HepG2 (cell line): ENCODE results near the gene PIEZO1. TPM values are rescaled to one million over a fixed set of nuclear protein-coding genes. Genes with fewer than 3 reads are reported as not detected.

Experiments used
- ATAC-seq: fragments of 200-7000 bp; cut with Tn5 transposase; 3 replicates; pipeline ENCODE4 v1.9.1; 2020; ENCODE audit warnings: mild to moderate bottlenecking, moderate library complexity
- BruUV-seq: library from RNA; stranded (reverse); fragments of 400-500 nt; replicated peaks from 2 replicates; lab custom pipeline; 2021; lab: Mats Ljungman, UMichigan
- CTCF ChIA-PET: fragments of 300-600 bp; formaldehyde crosslinking; extraction: SDS; loops from one replicate; lab custom pipeline; 2021; ENCODE audit warnings: low total read pairs, inconsistent platforms, low intra/inter-chr PET ratio; lab: Yijun Ruan, JAX
- POLR2A ChIA-PET: fragments of 350-600 bp; sonication (Branson Sonifier 250); formaldehyde crosslinking; loops from one replicate; lab custom pipeline; 2020; ENCODE audit warnings: antibody characterized with exemption, inconsistent platforms; lab: Yijun Ruan, JAX
- DNase-seq: peaks from one replicate; pipeline ENCODE4 v3.0.0-alpha.2; 2015; ENCODE audit warnings: low spot score
- FAIRE-seq: peaks from 3 replicates; lab custom pipeline; 2011; peaks lifted over from hg19 to GRCh38; lab: Jason Lieb, UNC
- H2AFZ ChIP-seq: one replicate; pipeline ENCODE4 v1.6.1; 2011; ENCODE audit warnings: low read length, inconsistent platforms
- H3K27ac ChIP-seq: fragments of 300-600 bp; 3 replicates; pipeline ENCODE4 v1.8.0; 2011; ENCODE audit warnings: mixed run types, mild to moderate bottlenecking, mixed read lengths, low read length, inconsistent platforms; ENCODE audit not compliant: insufficient read depth; ENCODE audit errors: extremely low read length
- H3K27me3 ChIP-seq, 2 experiments: fragments of 200-600 bp in 1 of 2; 2 replicates in 1 of 2; 3 replicates in 1 of 2; pipeline versions ENCODE4 v1.6.0 to v1.8.0; 2011; ENCODE audit warnings: low read length in 2 of 2, mild to moderate bottlenecking in 2 of 2, moderate library complexity in 2 of 2, inconsistent platforms in 1 of 2; ENCODE audit not compliant: insufficient read depth in 2 of 2, control insufficient read depth in 1 of 2
- H3K36me3 ChIP-seq, 2 experiments: fragments of 200-600 bp in 1 of 2; replicated peaks in 1 of 2; 2 replicates in 1 of 2; 3 replicates in 1 of 2; pipeline versions ENCODE4 v1.5.1 to v1.8.0; 2011; ENCODE audit warnings: low read length in 2 of 2, inconsistent platforms in 1 of 2; ENCODE audit not compliant: insufficient read depth in 2 of 2, control insufficient read depth in 1 of 2
- H3K4me1 ChIP-seq: 2 replicates; pipeline ENCODE4 v1.5.1; 2012; ENCODE audit warnings: low read length, inconsistent platforms; ENCODE audit not compliant: insufficient read depth
- H3K4me2 ChIP-seq: 2 replicates; pipeline ENCODE4 v1.6.0; 2011; ENCODE audit warnings: low read depth, low read length, inconsistent platforms
- H3K4me3 ChIP-seq, 3 experiments: fragments of 200-600 bp in 1 of 3; sonication (generic), shearing (Covaris generic) in 1 of 3; replicated peaks in 1 of 3; 2 replicates each; pipeline ENCODE4 v1.5.1; 2011 to 2016; ENCODE audit warnings: low read length in 3 of 3, inconsistent platforms in 2 of 3, low read depth in 2 of 3, mild to moderate bottlenecking in 2 of 3, control low read depth in 1 of 3, mixed read lengths in 1 of 3; ENCODE audit not compliant: insufficient read depth in 1 of 3
- H3K79me2 ChIP-seq: one replicate; pipeline ENCODE4 v1.6.1; 2011; ENCODE audit warnings: low read length, inconsistent platforms; ENCODE audit not compliant: insufficient read depth
- H3K9ac ChIP-seq: 2 replicates; pipeline ENCODE4 v1.6.0; 2011; ENCODE audit warnings: mild to moderate bottlenecking, low read depth, low read length, inconsistent platforms; ENCODE audit not compliant: insufficient read depth
- H3K9me3 ChIP-seq: 2 replicates; pipeline ENCODE4 v1.5.1; 2012; ENCODE audit warnings: mild to moderate bottlenecking, low read length
- H4K20me1 ChIP-seq: 2 replicates; pipeline ENCODE4 v1.6.0; 2011; ENCODE audit warnings: inconsistent platforms, mild to moderate bottlenecking, low read length, moderate library complexity; ENCODE audit not compliant: insufficient read depth
- BHLHE40 ChIP-seq: IDR thresholded peaks from 2 replicates; pipeline ENCODE4 v1.6.1; 2011; ENCODE audit warnings: low read length, improper control_type of control experiment
- PCBP1 ChIP-seq: fragments of 200-400 bp; formaldehyde crosslinking; IDR thresholded peaks from 2 replicates; pipeline ENCODE4 v1.6.1; 2017; ENCODE audit warnings: mild to moderate bottlenecking, low read depth, low read length, borderline replicate concordance
- PLRG1 ChIP-seq: fragments of 450-650 bp; conservative IDR thresholded peaks from 2 replicates; pipeline ENCODE4 v1.6.1; 2016
- SIX4 ChIP-seq: sonication (generic); formaldehyde crosslinking; IDR thresholded peaks from 2 replicates; pipeline ENCODE4 v1.4.0; 2020; ENCODE audit warnings: missing genetic modification reagents
- ZNF34 ChIP-seq: sonication (generic); formaldehyde crosslinking; IDR thresholded peaks from 2 replicates; pipeline ENCODE4 v1.4.0; 2020; ENCODE audit warnings: mild to moderate bottlenecking, missing genetic modification reagents, borderline replicate concordance
- WGBS: methylation state at CpG from one replicate; pipeline ENCODE4 v1.1.6; 2017; ENCODE audit warnings: low lambda C conversion rate; 5-methylcytosine and 5-hydroxymethylcytosine counted together
- in situ Hi-C: cut with HindIII; loops from 2 replicates; pipeline ENCODE4 v1.10.0; 2017; ENCODE audit warnings: low pct_unique_long_range_greater_than_20kb; ENCODE audit not compliant: extremely low pct_ligation_motif_present
- intact Hi-C: fragments of 100-400 bp; cut with micrococcal nuclease; formaldehyde crosslinking; loops from one replicate; pipeline ENCODE4 v1.10.0; 2022; ENCODE audit not compliant: unreplicated experiment
- polyA plus RNA-seq, 8 experiments: library from polyadenylated mRNA; depleted of rRNA in 3 of 8; stranded (reverse) in 7 of 8; unstranded in 1 of 8; fragments of >200 nt; fragmentation: Illumina TruSeq in 4 of 8; extraction: Trizol in 4 of 8; gene quantifications; 2 replicates each; pipeline versions ENCODE4 v1.2.1 to v1.2.3, GENCODE V29; 2011 to 2016; ENCODE audit warnings: low read depth in 4 of 8, missing spikeins in 1 of 8, mixed read lengths in 1 of 8; ENCODE audit not compliant: insufficient read depth in 1 of 8
- total RNA-seq, 5 experiments: library from RNA; depleted of rRNA; stranded (reverse); fragments of >200 nt; fragmentation: Illumina TruSeq; extraction: Trizol; gene quantifications; 2 replicates each; pipeline ENCODE4 v1.2.3, GENCODE V29; 2016; ENCODE audit warnings: low read depth in 1 of 5
- TF ChIP-seq, protein P1 (sequence below): sonication (generic); formaldehyde crosslinking; IDR thresholded peaks from 2 replicates; pipeline ENCODE4 v1.5.0; 2020; ENCODE audit warnings: mild to moderate bottlenecking, missing genetic modification reagents, moderate library complexity

PIEZO1 gene
- total and polyA plus RNA-seq, 2 of the 13 experiments (the other 11 are each of a cell fraction or from before 2014, with no cell fraction given): 67.9 to 85.0 TPM

DNA sequence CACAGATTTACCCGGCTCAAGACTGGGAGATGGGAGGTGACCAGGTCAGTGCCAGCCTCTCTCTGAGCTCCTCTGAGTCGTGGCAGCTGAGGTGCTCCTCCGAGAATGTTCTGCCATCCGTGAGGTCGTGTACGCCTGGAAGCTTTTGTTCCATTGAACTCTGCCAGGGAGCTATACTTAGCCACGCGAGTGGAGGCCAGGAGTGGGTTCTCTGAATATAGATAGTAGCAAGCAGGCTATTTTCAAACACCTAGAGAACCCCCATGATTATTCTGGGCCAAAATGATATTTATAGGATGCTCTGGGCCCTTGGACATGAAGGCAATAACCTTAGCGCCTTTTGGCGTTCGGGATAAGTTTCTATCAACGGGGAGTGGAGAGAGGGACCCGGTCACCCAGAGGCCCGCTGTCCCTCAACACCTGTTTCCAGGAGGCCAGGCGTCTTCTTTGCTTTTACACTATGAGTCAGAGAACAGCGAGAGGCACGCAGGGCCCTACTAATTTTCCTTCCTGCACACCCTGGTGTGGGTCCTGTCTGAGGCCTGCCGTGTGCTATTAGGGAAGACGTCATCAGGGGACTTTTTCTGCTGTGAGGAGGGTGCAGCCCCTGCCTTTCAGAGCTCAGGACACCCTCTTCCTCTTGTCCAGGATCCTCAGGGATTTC is 111.2 kb downstream of the PIEZO1 start (continued):
- TF ChIP-seq ZNF34 (CRISPR knock-in tag) (no peak), SIX4 (CRISPR knock-in tag) (no peak)

DNA sequence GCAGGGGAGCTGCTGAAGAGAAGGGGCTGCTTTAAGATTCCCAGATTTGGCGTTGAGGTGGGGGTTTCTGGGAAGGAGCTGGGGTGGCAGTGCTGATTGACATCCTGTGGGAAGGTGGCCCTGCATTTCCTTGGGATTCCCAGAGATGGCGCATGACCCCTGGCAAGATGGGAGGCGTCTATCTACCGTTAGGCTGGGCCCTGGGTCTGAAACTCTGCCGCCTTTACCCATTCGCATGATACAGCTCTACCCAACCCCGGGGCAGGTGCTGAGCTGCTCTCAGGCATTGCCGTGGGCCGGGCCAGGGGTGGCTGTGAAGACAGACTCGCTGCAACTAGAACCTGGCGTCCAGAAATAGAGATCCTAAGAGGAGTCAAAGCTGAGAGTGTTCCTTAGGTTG is 112.2 kb downstream of the PIEZO1 start:
- no peak overlapping the region for H2AFZ ChIP-seq
- intact Hi-C loops: no loop called here
- H4K20me1 ChIP-seq: no peaks in the 10 kb centered on the region
- TF ChIP-seq, protein P1, sequence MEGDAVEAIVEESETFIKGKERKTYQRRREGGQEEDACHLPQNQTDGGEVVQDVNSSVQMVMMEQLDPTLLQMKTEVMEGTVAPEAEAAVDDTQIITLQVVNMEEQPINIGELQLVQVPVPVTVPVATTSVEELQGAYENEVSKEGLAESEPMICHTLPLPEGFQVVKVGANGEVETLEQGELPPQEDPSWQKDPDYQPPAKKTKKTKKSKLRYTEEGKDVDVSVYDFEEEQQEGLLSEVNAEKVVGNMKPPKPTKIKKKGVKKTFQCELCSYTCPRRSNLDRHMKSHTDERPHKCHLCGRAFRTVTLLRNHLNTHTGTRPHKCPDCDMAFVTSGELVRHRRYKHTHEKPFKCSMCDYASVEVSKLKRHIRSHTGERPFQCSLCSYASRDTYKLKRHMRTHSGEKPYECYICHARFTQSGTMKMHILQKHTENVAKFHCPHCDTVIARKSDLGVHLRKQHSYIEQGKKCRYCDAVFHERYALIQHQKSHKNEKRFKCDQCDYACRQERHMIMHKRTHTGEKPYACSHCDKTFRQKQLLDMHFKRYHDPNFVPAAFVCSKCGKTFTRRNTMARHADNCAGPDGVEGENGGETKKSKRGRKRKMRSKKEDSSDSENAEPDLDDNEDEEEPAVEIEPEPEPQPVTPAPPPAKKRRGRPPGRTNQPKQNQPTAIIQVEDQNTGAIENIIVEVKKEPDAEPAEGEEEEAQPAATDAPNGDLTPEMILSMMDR: peak; percentile 46
- TF ChIP-seq BHLHE40 (no peak), PCBP1 (0 out of 2 replicates have a peak, but pooled peaks have one; percentile 25), PLRG1 (no peak)
- peak; percentile 33 for ATAC-seq
- no peak overlapping the region for H3K9ac ChIP-seq
- no peak overlapping the region for H3K4me3 ChIP-seq
- in situ Hi-C loops: no loop called here
- no peak for DNase-seq
- WGBS: 75% methylated on average over 5 of the region's 11 CpGs
- no peaks in the 10 kb centered on the region for H3K27me3 ChIP-seq
- ChIA-PET POLR2A (interaction anchor here (1.2 kb wide), 1 partner anchor 23 kb away, joined by 4 read pairs; the partner anchor contains the start of gene CYBA), CTCF (no interaction called here)
- H3K4me2 ChIP-seq: no peak overlapping the region
- H3K36me3 ChIP-seq: no peaks in the 10 kb centered on the region; a peak in 1 of 5 replicates
- peak; percentile 58 for FAIRE-seq
- H3K9me3 ChIP-seq: no peaks in the 10 kb centered on the region
- no peaks in the 10 kb centered on the region for H3K4me1 ChIP-seq
- no peak overlapping the region for H3K27ac ChIP-seq
- BruUV-seq: no TSS peak
- H3K79me2 ChIP-seq: no peaks in the 10 kb centered on the region
